Measurements from ENCODE around the gene NBPF1. TPM values are rescaled to one million over a fixed set of nuclear protein-coding genes. Genes with fewer than 3 reads are reported as not detected.
"Not testable (repeated sequence)": the region's sequence is repeated elsewhere in the genome, so short reads cannot be mapped to it uniquely, and the experiment has no call there.

The NBPF1 gene
- total RNA-seq, 2 experiments from 2014 or later: 11.0 to 34.1 TPM

DNA sequence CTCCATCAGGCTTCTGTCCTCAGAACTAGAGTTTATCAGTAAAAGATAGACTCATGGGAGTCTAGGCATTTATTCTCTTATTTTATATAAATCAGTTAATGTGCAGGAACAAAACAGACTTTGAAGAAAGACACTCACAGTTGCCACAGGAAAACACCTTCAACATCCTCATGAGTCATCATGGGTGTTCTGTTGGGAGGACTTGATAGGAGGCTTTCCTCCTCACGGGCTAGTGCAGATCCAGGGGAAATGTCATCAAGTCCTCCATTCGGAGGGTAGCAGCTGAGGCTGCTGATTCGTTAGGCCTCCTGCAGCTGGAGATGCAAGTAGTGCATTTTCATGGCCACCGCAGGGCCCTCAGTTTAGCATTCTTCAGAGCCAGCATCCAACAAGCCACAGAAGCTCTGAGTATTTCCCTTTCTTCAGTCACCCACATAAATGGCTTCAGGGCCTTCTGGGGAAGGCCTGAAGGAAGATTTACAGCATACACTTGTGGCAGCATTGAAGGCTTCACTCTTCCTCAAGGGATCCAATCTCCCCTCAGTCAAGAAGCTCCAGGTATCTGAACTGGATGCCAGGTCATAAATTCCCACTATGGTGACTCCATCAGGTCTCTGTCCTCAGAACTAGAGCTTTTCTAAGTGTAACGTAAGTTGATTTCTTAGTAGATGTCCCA lies 10.9 kb downstream of the NBPF1 start:
- BruUV-seq (replicated peaks); H3K9me2 ChIP-seq (ENCODE audit: insufficient read depth, low read length); CTCF ChIA-PET (ENCODE audit: unreplicated experiment); DNase-seq (ENCODE audit: low spot score); H2AFZ ChIP-seq (ENCODE audit: low read length); H3K36me3 ChIP-seq (ENCODE audit: insufficient read depth, low read length); H3K9me3 ChIP-seq (ENCODE audit: low read length); H3K79me2 ChIP-seq (ENCODE audit: insufficient read depth, low read depth, low read length); H3K4me3 ChIP-seq (ENCODE audit: low read depth, low read length, poor library complexity, severe bottlenecking); H3K4me2 ChIP-seq (ENCODE audit: low read length); H3K4me1 ChIP-seq (ENCODE audit: insufficient read depth, low read length, poor library complexity, severe bottlenecking); H3K27ac ChIP-seq (ENCODE audit: low read depth, low read length, poor library complexity, severe bottlenecking); intact Hi-C loops (cut with micrococcal nuclease; ENCODE audit: unreplicated experiment); H4K20me1 ChIP-seq (ENCODE audit: insufficient read depth, low read length): not testable (repeated sequence)
- POLR2A ChIA-PET: interaction anchor here (0.9 kb wide), 1 partner anchor 15 kb away, joined by 3 read pairs; no protein-coding TSS in a partner anchor

DNA sequence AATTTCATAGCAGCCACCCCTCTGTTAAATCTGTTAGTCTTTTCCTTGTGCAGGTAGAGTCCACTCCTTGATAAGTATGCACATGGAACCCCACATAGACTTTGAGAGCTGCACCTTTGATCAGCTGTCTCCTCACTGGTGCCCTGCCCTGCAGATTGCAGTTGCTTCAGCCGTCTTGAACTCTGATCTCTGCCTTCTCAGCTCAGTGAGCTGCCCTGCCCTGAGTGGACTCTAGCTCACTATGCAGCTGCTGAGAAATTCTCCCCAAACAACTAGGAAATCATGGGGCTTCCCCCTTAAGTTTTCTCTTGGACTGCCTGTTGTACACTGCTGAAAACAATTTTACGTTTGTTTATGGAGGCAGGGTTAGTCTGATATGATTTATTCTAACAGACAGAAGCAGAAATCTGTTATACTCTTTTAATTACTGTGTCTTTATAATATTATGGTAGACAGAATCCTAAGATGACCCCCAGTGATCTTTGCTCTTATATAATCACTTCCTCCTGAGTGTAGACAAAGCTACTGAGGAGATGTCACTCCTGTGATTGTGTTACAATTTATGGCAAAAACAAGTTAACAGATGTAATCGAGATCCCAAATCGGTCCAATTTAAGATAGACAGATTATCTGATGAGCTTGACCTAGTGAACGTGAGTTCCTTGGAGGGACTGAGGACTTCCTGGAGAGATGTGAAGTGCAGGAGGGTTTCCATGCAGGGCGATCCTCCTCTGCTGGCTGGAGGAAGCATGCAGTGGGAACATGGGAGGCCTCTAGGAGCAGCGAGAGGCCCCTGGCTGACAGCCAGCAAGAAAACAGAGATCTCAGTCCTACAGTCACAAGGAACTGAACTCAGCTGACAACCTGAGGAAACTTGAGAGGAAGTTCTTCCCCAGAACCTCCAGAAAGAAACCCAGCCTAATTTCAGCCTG lies 12.2 kb downstream of the NBPF1 start:
- H3K9me2 ChIP-seq (ENCODE audit: insufficient read depth, low read length); H3K27ac ChIP-seq (ENCODE audit: low read depth, low read length, poor library complexity, severe bottlenecking); H4K20me1 ChIP-seq (ENCODE audit: insufficient read depth, low read length); H2AFZ ChIP-seq (ENCODE audit: low read length); H3K4me3 ChIP-seq (ENCODE audit: low read depth, low read length, poor library complexity, severe bottlenecking); BruUV-seq (replicated peaks); DNase-seq (ENCODE audit: low spot score); CTCF ChIA-PET (ENCODE audit: unreplicated experiment); H3K36me3 ChIP-seq (ENCODE audit: insufficient read depth, low read length); H3K4me2 ChIP-seq (ENCODE audit: low read length); intact Hi-C loops (cut with micrococcal nuclease; ENCODE audit: unreplicated experiment); H3K79me2 ChIP-seq (ENCODE audit: insufficient read depth, low read depth, low read length); H3K9me3 ChIP-seq (ENCODE audit: low read length); H3K4me1 ChIP-seq (ENCODE audit: insufficient read depth, low read length, poor library complexity, severe bottlenecking): not testable (repeated sequence)
- POLR2A ChIA-PET: interaction anchor here (2.0 kb wide), 1 partner anchor 32 kb away, joined by 6 read pairs; no protein-coding TSS in a partner anchor

- CTCF ChIA-PET (ENCODE audit: unreplicated experiment); H3K27ac ChIP-seq (ENCODE audit: low read depth, low read length, poor library complexity, severe bottlenecking); H3K4me1 ChIP-seq (ENCODE audit: insufficient read depth, low read length, poor library complexity, severe bottlenecking); H2AFZ ChIP-seq (ENCODE audit: low read length); H3K36me3 ChIP-seq (ENCODE audit: insufficient read depth, low read length); DNase-seq (ENCODE audit: low spot score); H3K4me2 ChIP-seq (ENCODE audit: low read length); H3K9me2 ChIP-seq (ENCODE audit: insufficient read depth, low read length); H3K79me2 ChIP-seq (ENCODE audit: insufficient read depth, low read depth, low read length); H3K4me3 ChIP-seq (ENCODE audit: low read depth, low read length, poor library complexity, severe bottlenecking); H4K20me1 ChIP-seq (ENCODE audit: insufficient read depth, low read length); H3K9me3 ChIP-seq (ENCODE audit: low read length); intact Hi-C loops (cut with micrococcal nuclease; ENCODE audit: unreplicated experiment); BruUV-seq (replicated peaks): not testable (repeated sequence)
- POLR2A ChIA-PET: interaction anchor here (2.0 kb wide), 1 partner anchor 33 kb away, joined by 6 read pairs; no protein-coding TSS in a partner anchor
Observed at GRCh38 chr1:16599326-16599725, 14.0 kb downstream of the NBPF1 start.

GRCh38 chr1:16595216-16595615 lies 18.1 kb downstream of the NBPF1 start:
- CTCF ChIA-PET (ENCODE audit: unreplicated experiment); H3K4me3 ChIP-seq (ENCODE audit: low read depth, low read length, poor library complexity, severe bottlenecking); H3K27ac ChIP-seq (ENCODE audit: low read depth, low read length, poor library complexity, severe bottlenecking); H3K9me3 ChIP-seq (ENCODE audit: low read length); H3K4me1 ChIP-seq (ENCODE audit: insufficient read depth, low read length, poor library complexity, severe bottlenecking); H3K9me2 ChIP-seq (ENCODE audit: insufficient read depth, low read length); H3K36me3 ChIP-seq (ENCODE audit: insufficient read depth, low read length); H4K20me1 ChIP-seq (ENCODE audit: insufficient read depth, low read length); intact Hi-C loops (cut with micrococcal nuclease; ENCODE audit: unreplicated experiment); H2AFZ ChIP-seq (ENCODE audit: low read length); BruUV-seq (replicated peaks); H3K4me2 ChIP-seq (ENCODE audit: low read length); H3K79me2 ChIP-seq (ENCODE audit: insufficient read depth, low read depth, low read length); DNase-seq (ENCODE audit: low spot score): not testable (repeated sequence)
- POLR2A ChIA-PET: interaction anchor here (0.6 kb wide), 1 partner anchor 1373 kb away, joined by 4 read pairs; no protein-coding TSS in a partner anchor

DNA sequence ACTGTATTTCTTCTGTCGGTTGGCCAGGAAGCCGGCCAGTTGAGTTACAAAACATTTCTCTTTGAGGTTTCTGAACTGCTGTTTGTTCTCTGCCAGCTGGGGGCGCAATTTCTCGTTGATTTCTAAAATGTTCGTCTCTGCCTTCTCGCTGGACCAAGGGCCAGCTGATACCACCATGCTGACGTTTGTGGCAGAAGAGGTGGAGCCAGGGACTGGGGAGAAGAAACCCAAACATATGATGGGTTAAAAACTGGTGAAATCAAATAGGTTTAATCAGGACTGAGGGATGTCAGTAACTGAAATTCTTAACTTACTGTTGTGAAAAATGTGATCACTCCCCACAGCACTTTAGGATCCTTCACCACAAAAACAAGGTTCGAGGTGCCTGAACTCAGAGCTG lies 21.5 kb downstream of the NBPF1 start:
- H3K4me3 ChIP-seq (ENCODE audit: low read depth, low read length, poor library complexity, severe bottlenecking); H3K9me3 ChIP-seq (ENCODE audit: low read length); H3K4me1 ChIP-seq (ENCODE audit: insufficient read depth, low read length, poor library complexity, severe bottlenecking); H2AFZ ChIP-seq (ENCODE audit: low read length); H3K4me2 ChIP-seq (ENCODE audit: low read length); H3K9me2 ChIP-seq (ENCODE audit: insufficient read depth, low read length); BruUV-seq (replicated peaks); intact Hi-C loops (cut with micrococcal nuclease; ENCODE audit: unreplicated experiment); H3K36me3 ChIP-seq (ENCODE audit: insufficient read depth, low read length); H3K27ac ChIP-seq (ENCODE audit: low read depth, low read length, poor library complexity, severe bottlenecking); POLR2A ChIA-PET; CTCF ChIA-PET (ENCODE audit: unreplicated experiment); H3K79me2 ChIP-seq (ENCODE audit: insufficient read depth, low read depth, low read length); H4K20me1 ChIP-seq (ENCODE audit: insufficient read depth, low read length); DNase-seq (ENCODE audit: low spot score): not testable (repeated sequence)

GRCh38 chr1:16588081-16588480 lies 25.3 kb downstream of the NBPF1 start:
- H3K9me3 ChIP-seq (ENCODE audit: low read length); H2AFZ ChIP-seq (ENCODE audit: low read length); H3K36me3 ChIP-seq (ENCODE audit: insufficient read depth, low read length); H3K4me1 ChIP-seq (ENCODE audit: insufficient read depth, low read length, poor library complexity, severe bottlenecking); CTCF ChIA-PET (ENCODE audit: unreplicated experiment); H3K79me2 ChIP-seq (ENCODE audit: insufficient read depth, low read depth, low read length); POLR2A ChIA-PET; DNase-seq (ENCODE audit: low spot score); H3K9me2 ChIP-seq (ENCODE audit: insufficient read depth, low read length); H3K27ac ChIP-seq (ENCODE audit: low read depth, low read length, poor library complexity, severe bottlenecking); H3K4me3 ChIP-seq (ENCODE audit: low read depth, low read length, poor library complexity, severe bottlenecking); H4K20me1 ChIP-seq (ENCODE audit: insufficient read depth, low read length); intact Hi-C loops (cut with micrococcal nuclease; ENCODE audit: unreplicated experiment); H3K4me2 ChIP-seq (ENCODE audit: low read length); BruUV-seq (replicated peaks): not testable (repeated sequence)

Data from OCI-LY7 (cell line).